Islet of Langerhans (tissue), 1 donor: ENCODE data around the gene KBTBD4.
"Not testable (repeated sequence)": the region's sequence is repeated elsewhere in the genome, so short reads cannot be mapped to it uniquely, and the experiment has no call there.

Experiments
- FAIRE-seq: peaks from one replicate; lab custom pipeline; 2011; peaks lifted over from hg19 to GRCh38; lab: Jason Lieb, UNC

Gene KBTBD4

GRCh38 chr11:47558695-47559094 lies 20.1 kb downstream of the KBTBD4 start:
- no peak for FAIRE-seq

DNA sequence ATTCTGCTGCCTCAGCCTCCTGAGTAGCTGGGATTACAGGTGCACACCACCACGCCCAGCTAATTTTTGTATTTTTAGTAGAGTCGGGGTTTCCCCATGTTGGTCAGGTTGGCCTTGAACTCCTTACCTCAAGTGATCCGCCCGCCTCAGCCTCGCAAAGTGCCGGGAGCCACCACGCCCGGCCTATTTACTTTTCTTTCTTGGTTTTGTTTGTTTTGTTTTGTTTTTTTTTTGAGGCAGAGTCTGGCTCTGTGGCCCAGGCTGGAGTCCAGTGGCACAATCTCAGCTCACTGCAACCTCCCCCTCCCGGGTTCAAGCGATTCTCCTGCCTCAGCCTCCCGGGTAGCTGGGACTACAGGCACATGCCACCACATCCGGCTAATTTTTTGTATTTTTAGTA lies 21.8 kb downstream of the KBTBD4 start:
- FAIRE-seq = not testable (repeated sequence)

DNA sequence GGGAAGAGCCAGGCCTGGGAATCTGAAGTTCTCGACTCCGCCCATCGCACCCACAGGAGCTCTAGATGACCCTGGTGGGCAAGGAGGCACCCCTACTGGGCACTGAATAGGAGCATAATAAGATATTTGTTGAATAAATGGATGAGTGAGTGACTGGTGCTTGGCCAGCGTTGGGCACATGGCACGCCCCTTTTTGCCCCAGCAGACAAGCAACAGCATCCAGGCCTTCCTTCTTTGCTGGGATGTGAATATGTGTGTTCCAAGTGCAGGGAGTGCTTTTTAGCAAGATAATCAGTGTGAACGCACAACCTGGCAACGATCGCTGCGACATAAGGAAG lies 25.4 kb downstream of the KBTBD4 start:
- no peak for FAIRE-seq

DNA sequence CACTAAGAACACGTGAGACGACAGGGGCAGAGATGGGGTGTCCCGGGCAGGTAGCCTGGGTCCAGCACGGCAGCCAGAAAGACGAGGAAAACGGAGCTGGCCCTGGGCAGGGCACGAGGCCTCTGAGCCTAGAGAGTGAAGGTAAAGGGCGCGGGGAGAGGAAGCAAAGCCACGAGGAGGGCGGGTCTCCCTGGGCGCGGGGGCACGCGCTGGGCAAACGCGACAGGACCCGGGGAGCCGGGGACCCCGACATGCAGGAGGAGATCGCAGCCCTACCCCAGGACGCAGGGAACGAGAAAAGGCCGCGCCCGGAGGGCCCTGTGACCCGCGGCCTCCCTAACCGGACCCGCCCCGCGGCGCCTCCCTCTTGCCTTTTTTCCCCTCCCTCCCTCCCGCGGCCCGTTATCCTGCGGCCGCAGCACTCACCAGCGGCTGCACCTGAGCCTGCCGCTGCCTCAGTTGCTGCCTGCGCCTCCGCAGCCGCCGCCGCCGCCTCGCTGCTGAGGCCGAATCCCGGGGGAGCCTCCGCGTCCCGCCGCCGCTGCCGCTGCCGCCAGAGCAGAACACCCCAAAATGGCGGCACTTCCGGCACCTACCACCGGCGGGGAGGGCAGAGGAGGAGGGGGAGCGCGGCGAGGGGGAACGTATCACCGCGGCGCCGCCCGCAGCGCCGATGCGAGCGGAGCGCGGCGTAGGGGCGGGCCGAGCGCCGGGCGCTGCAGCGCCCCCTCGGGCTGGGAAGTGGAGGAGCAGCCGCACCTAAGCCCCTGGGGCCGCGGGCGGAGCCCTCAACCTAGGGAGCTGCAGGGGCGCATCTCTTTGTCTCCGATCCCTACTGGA lies 26.0 kb downstream of the KBTBD4 start, which contains the start of gene CELF1:
Gene CELF1, minus strand, starts transcription at position 567 of the 840 bp plus-strand sequence. CDS start 53,609 bp downstream, outside the sequence.
- no peak for FAIRE-seq

- FAIRE-seq = no peak
These were observed 26.7 kb downstream of the KBTBD4 start for GRCh38 chr11:47552056-47552565.

DNA sequence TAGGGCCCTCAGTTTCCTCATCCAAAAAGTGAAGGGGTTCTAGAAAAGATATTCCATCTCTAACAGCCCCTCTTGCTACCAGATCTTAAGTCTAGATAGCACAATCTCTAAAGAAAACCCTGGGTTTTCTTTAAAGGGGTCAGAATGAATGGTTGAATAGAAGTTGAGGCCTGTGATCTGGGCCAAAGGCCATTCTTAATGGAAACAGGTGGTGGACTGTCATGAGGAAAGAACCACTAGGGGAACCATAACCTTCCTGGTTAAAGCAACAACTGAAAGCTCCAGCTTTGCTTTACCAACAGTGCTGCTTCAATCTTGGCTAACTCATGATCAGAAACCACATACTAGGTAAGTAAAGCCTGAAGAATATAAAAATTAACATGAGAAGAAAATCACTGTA lies 27.7 kb downstream of the KBTBD4 start:
- no peak for FAIRE-seq

DNA sequence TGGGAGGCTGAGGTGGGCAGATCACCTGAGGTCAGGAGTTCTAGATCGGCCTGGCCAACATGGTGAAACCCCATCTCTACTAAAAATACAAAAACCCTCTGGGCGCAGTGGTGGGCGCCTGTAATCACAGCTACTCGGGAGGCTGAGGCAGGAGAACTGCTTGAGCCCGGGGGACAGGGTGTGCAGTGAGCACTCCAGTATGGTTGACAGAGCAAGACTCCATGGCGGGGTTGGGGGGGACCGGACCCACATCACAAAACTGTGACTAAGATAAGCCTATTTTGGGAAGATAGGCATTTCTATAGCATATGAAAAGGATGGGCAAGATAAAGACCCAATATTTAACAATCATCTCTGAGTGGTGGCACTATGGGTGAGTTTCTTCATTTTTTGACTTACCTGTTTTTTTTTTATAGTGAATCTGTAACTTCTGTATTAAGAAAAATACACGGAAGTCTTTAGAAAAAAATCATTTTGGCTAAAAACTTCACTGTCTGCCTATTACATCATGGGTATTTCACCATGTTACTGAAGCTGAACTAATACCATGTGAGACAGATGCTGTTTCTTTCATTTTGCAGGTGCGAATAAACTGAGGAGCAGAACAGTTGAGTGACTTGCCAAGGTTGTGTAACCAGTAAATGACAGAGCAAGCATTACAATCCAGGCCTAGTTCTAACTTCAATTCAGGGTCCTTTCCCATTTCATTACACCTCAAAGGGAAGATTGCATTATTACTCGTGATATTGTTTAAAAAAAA lies 28.3 kb downstream of the KBTBD4 start:
- no peak for FAIRE-seq

GRCh38 chr11:47546274-47546673 lies 32.5 kb downstream of the KBTBD4 start:
- not testable (repeated sequence) for FAIRE-seq

GRCh38 chr11:47545298-47545697 lies 33.5 kb downstream of the KBTBD4 start:
- no peak for FAIRE-seq

DNA sequence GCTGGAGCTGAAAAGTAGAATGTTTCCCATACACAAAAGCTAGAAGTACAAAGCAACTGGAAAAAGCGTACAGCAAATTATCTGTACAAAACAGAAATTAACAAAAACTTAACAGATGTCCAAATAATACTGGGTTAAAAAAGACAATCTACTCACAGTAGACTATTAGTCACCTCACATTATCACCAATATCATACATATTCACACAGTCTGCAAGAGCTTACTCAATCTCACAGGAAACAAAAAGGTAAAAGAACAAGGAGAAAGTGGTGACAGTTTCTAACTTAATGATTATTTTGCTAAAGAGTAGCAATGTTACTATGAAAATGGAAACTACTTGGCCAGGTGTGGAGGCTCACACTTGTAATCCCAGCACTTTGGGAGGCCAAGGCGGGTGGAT lies 37.7 kb downstream of the KBTBD4 start:
- no peak for FAIRE-seq

DNA sequence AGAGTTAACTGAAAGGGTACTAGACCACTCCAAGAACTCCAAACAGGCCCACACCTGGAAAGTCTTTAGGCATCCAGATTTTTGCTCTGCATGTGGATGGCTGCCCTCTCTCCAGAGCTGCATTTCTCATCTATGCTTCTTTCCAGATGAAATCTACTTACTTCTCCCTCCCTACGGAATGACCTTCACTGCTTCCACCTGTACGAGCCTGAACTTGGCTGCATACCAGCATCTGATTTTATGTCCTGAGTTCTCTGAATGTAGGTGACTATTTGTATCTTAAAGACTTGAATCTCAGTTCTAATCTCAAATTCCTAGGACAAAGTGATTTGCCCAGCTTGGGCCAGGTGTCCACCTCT lies 39.1 kb downstream of the KBTBD4 start:
- FAIRE-seq = no peak

DNA sequence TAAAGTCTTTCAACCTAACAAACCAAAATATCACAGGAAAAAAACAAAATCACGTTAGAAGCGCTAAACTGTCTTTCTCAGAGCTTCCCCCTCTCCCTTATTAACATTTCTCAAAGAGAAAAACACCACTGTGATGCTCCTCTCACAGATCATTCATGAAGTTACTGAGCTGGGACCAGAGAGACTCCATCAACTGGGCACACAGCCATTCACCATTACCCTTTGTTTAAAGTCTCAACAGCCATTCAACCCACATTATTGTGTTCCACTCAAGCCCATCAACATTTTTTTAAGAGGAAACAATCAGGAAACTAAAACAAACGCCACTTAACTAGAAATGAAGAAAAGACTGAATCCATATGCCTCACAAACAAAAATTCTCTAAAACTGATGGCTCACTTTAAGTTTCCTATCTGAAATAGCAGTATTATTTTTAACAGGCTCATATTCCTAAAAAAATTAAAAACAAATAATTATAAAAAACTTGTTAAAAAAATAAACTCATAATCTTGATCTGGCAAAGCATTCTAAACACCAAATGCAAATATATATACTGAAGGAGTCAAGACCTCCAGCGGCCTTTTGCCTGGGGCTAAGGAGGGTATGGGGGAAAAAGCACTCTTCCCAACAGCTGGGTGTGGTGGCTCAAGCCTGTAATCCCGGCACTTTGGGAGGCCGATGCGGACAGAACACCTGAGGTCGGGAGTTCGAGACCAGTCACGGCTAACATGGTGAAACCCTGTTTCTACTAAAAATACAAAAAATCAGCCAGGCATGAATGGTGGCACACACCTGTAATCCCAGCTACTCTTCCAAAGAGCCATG lies 39.8 kb downstream of the KBTBD4 start:
- FAIRE-seq = no peak

GRCh38 chr11:47536915-47537314 lies 41.9 kb downstream of the KBTBD4 start:
- no peak for FAIRE-seq

GRCh38 chr11:47534704-47535251 lies 44.0 kb downstream of the KBTBD4 start:
- FAIRE-seq = no peak

GRCh38 chr11:47533690-47534151 lies 45.0 kb downstream of the KBTBD4 start:
- peak; percentile 17 for FAIRE-seq

DNA sequence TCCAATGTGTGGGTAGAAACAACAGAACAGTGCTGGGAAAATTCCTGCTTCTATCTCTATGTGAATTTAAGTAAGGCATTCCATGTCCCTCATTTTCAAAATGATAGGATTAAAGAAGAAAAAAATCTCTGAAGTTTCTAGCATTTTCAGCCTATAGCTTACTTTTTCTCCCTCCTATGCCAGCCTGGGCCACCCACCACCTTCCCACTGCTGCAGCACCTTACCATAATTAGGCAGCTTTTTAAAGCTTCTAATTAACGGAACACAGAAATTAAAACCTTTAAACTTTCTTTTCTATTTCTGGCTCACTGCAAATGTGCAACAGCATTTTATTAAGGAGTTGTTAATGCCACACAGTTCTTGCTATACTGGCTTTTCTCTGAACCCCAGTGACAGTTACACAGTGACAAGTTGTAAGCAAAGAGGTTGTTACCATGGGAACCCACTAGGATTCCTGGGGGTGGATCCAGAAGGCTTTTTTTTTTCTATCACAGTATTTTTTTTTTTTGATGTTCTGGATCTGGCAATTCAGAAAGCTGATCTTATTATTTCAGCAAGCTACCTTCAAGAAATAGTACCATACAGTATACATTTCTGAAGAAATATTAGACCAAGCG lies 46.1 kb downstream of the KBTBD4 start:
- no peak for FAIRE-seq

- no peak for FAIRE-seq
These were observed 47.1 kb downstream of the KBTBD4 start for GRCh38 chr11:47531666-47532065.

GRCh38 chr11:47530721-47531120 lies 48.0 kb downstream of the KBTBD4 start:
- FAIRE-seq = not testable (repeated sequence)

- no peak for FAIRE-seq
These were observed 48.8 kb downstream of the KBTBD4 start for GRCh38 chr11:47529951-47530350.

DNA sequence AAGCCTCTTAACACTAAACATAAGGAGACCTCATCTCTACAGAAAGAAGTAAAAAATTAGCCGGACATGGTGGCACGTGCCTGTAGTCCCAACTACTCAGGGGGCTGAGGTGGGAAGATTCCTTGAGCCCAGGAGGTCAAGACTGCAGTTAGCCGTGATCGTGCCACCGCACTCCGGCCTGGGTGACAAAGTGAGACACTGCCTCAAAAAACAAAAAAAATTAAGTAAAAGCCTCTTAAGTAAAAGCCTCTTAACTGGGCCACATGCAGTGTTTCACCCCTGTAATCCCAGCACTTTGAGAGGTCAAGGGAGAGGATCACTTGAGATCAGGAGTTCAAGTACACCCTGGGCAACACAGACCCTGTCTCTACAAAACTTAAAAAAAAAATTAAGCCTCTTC lies 51.6 kb downstream of the KBTBD4 start:
- FAIRE-seq = no peak

DNA sequence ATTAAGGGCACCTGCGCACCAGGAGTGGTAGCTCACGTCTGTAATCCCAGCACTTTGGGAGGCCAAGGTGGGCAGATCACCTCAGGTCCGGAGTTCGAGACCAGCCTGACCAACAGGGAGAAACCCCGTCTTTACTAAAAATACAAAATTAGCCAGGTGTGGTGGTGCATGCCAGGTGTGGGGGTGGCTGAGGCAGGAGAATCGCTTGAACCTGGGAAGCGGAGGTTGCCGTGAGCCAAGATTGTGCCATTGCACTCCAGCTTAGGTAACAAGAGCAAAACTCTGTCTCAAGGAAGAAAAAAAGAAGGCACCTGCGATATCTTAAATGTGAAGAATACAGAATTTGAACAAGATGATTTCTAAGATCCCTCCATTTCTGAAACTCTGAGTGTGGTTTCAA lies 52.7 kb downstream of the KBTBD4 start:
- not testable (repeated sequence) for FAIRE-seq
